ENCODE measurements around the gene GAB3. TPM values are rescaled to one million over a fixed set of nuclear protein-coding genes. Genes with fewer than 3 reads are reported as not detected.
"Not testable (repeated sequence)": the region's sequence is repeated elsewhere in the genome, so short reads cannot be mapped to it uniquely, and the experiment has no call there.

GAB3 gene
- total and polyA plus RNA-seq, 2 of the 4 experiments (the other 2 are of a cell fraction) = 2.2 to 3.7 TPM

DNA sequence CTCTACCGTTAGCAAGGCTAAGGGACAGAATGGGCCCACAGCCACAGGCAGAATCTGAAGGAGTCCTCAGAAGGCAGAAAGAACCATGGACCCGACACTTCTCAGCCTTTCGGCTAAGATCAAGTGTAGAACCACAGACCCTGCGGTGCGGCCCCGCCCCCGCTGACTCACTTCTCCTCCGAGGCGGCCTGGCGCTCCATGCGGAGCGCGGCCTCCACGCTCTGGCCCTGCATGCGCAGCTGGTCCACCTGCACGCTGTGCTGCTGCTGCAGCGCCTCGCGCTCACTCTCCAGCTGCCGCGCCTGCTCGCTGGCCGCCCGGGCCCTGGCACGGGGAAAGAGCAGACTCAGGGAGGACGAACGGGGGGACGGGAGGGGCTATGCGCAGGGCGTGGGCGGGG lies 107.2 kb downstream of the GAB3 start:
- H2AK5ac ChIP-seq (ENCODE audit: low read depth, low read length); H3K9me1 ChIP-seq (ENCODE audit: insufficient read depth, low read length); H2AK9ac ChIP-seq (replicated peaks; ENCODE audit: low read depth, low read length, poor library complexity); H2AFZ ChIP-seq (replicated peaks; ENCODE audit: low read length, poor library complexity); H2BK120ac ChIP-seq (ENCODE audit: low read depth, low read length); H3K18ac ChIP-seq (ENCODE audit: low read depth, low read length); BruUV-seq (replicated peaks); intact Hi-C loops (cut with micrococcal nuclease); H3K23ac ChIP-seq (ENCODE audit: low read depth, low read length); H3K4me3 ChIP-seq (ENCODE audit: insufficient read depth, low read depth, low read length); H4K91ac ChIP-seq (ENCODE audit: insufficient read depth, low read depth, low read length); H3K9ac ChIP-seq (ENCODE audit: low read depth, low read length); POLR2A ChIA-PET (ENCODE audit: unreplicated experiment); DNase-seq; H3K27me3 ChIP-seq (ENCODE audit: control insufficient read depth, insufficient read depth, low read length); H3K36me3 ChIP-seq (ENCODE audit: control insufficient read depth, insufficient read depth, low read length); ATAC-seq (ENCODE audit: low read depth); H4K20me1 ChIP-seq (ENCODE audit: insufficient read depth, low read length); H3K79me1 ChIP-seq (ENCODE audit: low read depth in 1 of 2, low read length in 2 of 2); H3K27ac ChIP-seq (ENCODE audit: insufficient read depth, low read length); CTCF ChIA-PET; dilution Hi-C loops (cut with HindIII; ENCODE audit: low sequenced_read_pairs, unreplicated experiment); H2BK5ac ChIP-seq (ENCODE audit: low read depth, low read length, poor library complexity, severe bottlenecking); H3K4me1 ChIP-seq (ENCODE audit: control insufficient read depth, insufficient read depth, low read length); H3K56ac ChIP-seq (ENCODE audit: extremely low read depth, insufficient read depth, low read length); H2BK15ac ChIP-seq (ENCODE audit: low read depth, low read length); in situ Hi-C loops (cut with MboI; ENCODE audit: low sequenced_read_pairs); H3K4me2 ChIP-seq (ENCODE audit: low read depth, low read length); H2BK20ac ChIP-seq (ENCODE audit: low read depth, low read length); H3K9me3 ChIP-seq (ENCODE audit: control insufficient read depth, insufficient read depth, low read length); H3K4ac ChIP-seq (ENCODE audit: low read depth, low read length); H4K8ac ChIP-seq (ENCODE audit: low read depth in 2 of 2, low read length in 2 of 2); H4K5ac ChIP-seq (ENCODE audit: low read depth, low read length); H3K14ac ChIP-seq (replicated peaks; ENCODE audit: low read depth, low read length): not testable (repeated sequence)
- no CpG with 5 or more reads among the region's 31 CpGs for WGBS, 2 experiments (ENCODE audit: extremely low coverage in 2 of 2, insufficient read length in 1 of 2)

DNA sequence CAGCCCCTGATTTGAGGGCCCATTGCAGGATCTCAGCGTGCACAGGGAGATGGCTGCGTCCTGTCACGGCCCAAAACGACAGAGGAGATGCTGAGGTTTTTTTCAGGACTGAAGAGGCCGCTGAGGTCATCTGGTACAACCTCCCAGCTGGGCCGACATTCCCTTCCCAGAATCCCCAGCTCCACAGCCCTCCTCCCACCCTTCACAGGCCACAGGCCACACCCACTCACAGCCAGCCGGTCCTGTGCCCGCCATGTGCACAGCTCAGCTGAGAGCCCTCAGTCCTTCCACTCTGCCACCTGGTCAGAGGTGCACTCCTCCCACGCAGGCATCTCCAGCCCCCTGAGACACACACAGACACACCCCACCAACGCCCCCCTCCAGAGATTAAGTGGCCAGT lies 109.1 kb downstream of the GAB3 start:
- H2AK5ac ChIP-seq (ENCODE audit: low read depth, low read length); H2BK20ac ChIP-seq (ENCODE audit: low read depth, low read length); POLR2A ChIA-PET (ENCODE audit: unreplicated experiment); DNase-seq; H2BK15ac ChIP-seq (ENCODE audit: low read depth, low read length); H3K4me2 ChIP-seq (ENCODE audit: low read depth, low read length); H3K27ac ChIP-seq (ENCODE audit: insufficient read depth, low read length); H3K4ac ChIP-seq (ENCODE audit: low read depth, low read length); H2BK120ac ChIP-seq (ENCODE audit: low read depth, low read length); H3K4me3 ChIP-seq (ENCODE audit: insufficient read depth, low read depth, low read length); BruUV-seq (replicated peaks); dilution Hi-C loops (cut with HindIII; ENCODE audit: low sequenced_read_pairs, unreplicated experiment); H3K23ac ChIP-seq (ENCODE audit: low read depth, low read length); CTCF ChIA-PET; H3K9me1 ChIP-seq (ENCODE audit: insufficient read depth, low read length); H2AK9ac ChIP-seq (replicated peaks; ENCODE audit: low read depth, low read length, poor library complexity); H4K5ac ChIP-seq (ENCODE audit: low read depth, low read length); H3K27me3 ChIP-seq (ENCODE audit: control insufficient read depth, insufficient read depth, low read length); H4K91ac ChIP-seq (ENCODE audit: insufficient read depth, low read depth, low read length); H2AFZ ChIP-seq (replicated peaks; ENCODE audit: low read length, poor library complexity); H3K56ac ChIP-seq (ENCODE audit: extremely low read depth, insufficient read depth, low read length); H3K79me1 ChIP-seq (ENCODE audit: low read depth in 1 of 2, low read length in 2 of 2); H3K9me3 ChIP-seq (ENCODE audit: control insufficient read depth, insufficient read depth, low read length); in situ Hi-C loops (cut with MboI; ENCODE audit: low sequenced_read_pairs); intact Hi-C loops (cut with micrococcal nuclease); H3K4me1 ChIP-seq (ENCODE audit: control insufficient read depth, insufficient read depth, low read length); H3K36me3 ChIP-seq (ENCODE audit: control insufficient read depth, insufficient read depth, low read length); H4K20me1 ChIP-seq (ENCODE audit: insufficient read depth, low read length); H3K18ac ChIP-seq (ENCODE audit: low read depth, low read length); H3K9ac ChIP-seq (ENCODE audit: low read depth, low read length); H2BK5ac ChIP-seq (ENCODE audit: low read depth, low read length, poor library complexity, severe bottlenecking); H4K8ac ChIP-seq (ENCODE audit: low read depth in 2 of 2, low read length in 2 of 2); H3K14ac ChIP-seq (replicated peaks; ENCODE audit: low read depth, low read length): not testable (repeated sequence)
- peak; percentile 61 for ATAC-seq (ENCODE audit: low read depth)
- no CpG with 5 or more reads among the region's 10 CpGs for whole genome bisulfite sequencing, 2 experiments (ENCODE audit: extremely low coverage in 2 of 2, insufficient read length in 1 of 2)
